Fibroblast of mammary gland (primary cell): ENCODE results near the gene KLHL29.

Source experiments
- DNase-seq: peaks from one replicate; pipeline ENCODE4 v3.0.0-alpha.2; 2010; ENCODE audit warnings: low read depth
- H3K4me3 ChIP-seq: 2 replicates; pipeline ENCODE4 v1.5.1; 2011; ENCODE audit warnings: low read depth, mild to moderate bottlenecking, low read length, moderate library complexity; ENCODE audit not compliant: control insufficient read depth
- TF ChIP-seq, protein P1 (sequence below): conservative IDR thresholded peaks from 2 replicates; pipeline ENCODE4 v1.5.1; 2011; ENCODE audit warnings: low read depth, low read length, inconsistent platforms; ENCODE audit not compliant: control insufficient read depth, insufficient read depth

The KLHL29 gene

DNA sequence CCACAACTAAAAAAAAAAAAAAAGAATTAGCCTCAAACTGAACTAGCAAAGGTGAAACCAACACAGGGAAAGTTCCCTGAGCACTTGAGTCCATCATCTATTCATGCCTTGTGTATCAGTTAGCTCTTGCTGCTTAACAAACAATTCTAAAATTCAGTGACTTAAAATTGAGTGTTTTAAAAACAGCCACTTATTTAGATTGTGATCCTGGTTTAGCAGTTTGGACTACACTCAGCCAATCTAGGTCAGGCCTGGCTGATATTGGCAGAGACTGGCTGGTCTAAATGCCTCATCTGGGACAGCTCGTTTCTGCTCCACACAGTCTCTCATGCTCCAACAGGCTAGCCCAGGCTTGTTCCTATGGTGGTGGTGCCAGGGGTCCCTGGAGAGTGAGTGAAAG lies 294.1 kb downstream of the KLHL29 start:
- TF ChIP-seq, protein P1, sequence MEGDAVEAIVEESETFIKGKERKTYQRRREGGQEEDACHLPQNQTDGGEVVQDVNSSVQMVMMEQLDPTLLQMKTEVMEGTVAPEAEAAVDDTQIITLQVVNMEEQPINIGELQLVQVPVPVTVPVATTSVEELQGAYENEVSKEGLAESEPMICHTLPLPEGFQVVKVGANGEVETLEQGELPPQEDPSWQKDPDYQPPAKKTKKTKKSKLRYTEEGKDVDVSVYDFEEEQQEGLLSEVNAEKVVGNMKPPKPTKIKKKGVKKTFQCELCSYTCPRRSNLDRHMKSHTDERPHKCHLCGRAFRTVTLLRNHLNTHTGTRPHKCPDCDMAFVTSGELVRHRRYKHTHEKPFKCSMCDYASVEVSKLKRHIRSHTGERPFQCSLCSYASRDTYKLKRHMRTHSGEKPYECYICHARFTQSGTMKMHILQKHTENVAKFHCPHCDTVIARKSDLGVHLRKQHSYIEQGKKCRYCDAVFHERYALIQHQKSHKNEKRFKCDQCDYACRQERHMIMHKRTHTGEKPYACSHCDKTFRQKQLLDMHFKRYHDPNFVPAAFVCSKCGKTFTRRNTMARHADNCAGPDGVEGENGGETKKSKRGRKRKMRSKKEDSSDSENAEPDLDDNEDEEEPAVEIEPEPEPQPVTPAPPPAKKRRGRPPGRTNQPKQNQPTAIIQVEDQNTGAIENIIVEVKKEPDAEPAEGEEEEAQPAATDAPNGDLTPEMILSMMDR = no peak
- H3K4me3 ChIP-seq = no peak overlapping the region
- DNase-seq = peak; percentile 57

DNA sequence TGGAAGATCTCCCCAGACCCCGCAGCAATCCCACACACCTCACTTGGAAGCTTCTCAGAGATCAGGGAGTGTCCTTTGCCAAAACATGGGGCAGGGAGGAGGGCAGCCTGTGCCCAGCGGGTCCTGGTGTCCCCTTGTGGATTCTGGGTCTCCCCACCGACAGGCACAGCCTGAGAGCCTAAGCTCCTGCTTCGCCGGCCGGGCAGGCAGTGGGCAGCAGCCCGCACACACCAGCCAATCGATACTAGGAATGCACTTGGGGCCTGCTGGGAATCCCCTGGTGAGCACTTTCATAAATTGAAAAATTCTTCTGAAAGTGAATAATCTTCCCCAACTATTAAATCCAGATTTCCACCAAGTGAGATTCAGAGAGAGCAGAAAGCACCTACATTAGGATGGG lies 296.0 kb downstream of the KLHL29 start:
- no peak overlapping the region for H3K4me3 ChIP-seq
- no peak for DNase-seq
- TF ChIP-seq, protein P1 = no peak

DNA sequence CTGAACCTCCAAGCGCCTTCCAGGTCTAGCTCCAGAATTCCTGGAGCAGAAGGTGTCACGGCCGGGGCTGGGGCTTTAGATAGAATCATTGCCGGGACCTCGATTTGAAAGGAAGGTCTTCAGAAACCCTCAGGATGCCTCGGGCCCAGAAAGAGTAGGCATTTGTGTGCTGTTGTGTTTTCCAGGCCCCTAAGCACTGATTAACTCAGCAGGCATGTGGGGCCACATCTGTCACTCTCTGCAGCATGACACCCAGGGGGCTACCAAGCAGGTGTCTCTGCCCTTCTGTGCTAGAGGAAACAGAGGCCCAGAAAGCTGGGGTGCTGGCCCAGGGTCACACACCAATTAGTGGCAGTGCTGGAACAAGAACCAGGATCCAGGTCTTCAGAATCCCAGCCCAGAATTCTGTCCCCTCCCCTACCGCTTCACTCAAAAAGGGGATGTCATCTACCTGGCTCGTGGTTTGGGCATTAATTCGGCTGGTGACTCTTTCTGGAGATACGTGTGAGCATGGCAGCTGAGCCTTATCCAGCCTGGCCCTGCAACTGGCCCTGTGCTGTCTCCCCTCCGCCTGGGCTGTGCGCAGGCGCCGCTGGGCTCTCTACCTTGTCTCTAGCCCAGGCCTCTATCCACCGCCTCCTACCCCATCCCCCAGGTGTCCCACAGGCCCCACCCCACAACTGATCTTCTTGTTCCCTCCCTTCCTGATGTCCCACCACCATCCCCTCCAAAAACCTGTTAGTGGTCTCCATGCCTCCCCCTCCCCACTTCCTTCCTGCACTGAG lies 296.6 kb downstream of the KLHL29 start:
- no peak for DNase-seq
- TF ChIP-seq, protein P1 = no peak
- no peak overlapping the region for H3K4me3 ChIP-seq

DNA sequence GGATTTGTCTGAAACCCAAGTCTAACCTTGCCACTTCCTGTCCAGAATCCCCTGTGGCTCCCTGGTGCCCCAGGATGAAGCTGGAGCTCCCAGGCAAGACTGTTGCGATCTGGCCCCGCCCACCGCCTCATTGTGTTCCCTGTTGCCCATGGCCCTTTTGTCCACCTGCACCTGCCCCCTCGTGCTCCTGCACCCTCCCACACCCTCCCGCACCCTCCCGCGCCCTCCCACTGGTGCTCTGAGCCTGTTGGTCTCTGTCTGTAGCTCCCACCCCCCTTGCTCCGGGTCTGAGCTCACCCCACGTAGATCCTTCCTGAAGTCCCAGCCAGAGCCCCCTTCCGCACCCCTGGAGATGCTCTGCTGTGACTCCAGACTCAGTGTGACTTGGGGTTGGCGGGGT lies 297.5 kb downstream of the KLHL29 start:
- TF ChIP-seq, protein P1 = no peak
- no peak for DNase-seq
- no peak overlapping the region for H3K4me3 ChIP-seq

DNA sequence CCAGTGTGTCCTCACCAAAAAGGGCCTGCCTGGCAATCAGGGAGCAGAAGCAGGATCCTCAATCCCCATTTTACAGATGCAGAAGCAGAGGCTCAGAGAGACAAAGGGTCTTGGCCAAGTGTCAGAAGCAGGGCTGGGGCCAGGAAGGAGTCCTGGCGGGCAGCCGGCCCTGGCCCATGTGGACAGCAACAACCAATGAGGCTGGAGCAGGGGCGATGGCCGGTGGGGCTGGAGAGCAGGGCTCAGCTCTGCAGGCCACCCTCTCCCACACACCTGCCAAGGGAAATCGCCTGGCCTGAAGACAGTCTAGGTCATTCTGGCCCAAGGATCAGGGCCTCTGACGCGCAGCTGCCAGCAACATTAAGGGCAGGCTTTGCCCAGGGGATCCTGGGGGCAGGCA lies 298.0 kb downstream of the KLHL29 start:
- H3K4me3 ChIP-seq = no peak overlapping the region
- TF ChIP-seq, protein P1 = no peak
- no peak for DNase-seq

DNA sequence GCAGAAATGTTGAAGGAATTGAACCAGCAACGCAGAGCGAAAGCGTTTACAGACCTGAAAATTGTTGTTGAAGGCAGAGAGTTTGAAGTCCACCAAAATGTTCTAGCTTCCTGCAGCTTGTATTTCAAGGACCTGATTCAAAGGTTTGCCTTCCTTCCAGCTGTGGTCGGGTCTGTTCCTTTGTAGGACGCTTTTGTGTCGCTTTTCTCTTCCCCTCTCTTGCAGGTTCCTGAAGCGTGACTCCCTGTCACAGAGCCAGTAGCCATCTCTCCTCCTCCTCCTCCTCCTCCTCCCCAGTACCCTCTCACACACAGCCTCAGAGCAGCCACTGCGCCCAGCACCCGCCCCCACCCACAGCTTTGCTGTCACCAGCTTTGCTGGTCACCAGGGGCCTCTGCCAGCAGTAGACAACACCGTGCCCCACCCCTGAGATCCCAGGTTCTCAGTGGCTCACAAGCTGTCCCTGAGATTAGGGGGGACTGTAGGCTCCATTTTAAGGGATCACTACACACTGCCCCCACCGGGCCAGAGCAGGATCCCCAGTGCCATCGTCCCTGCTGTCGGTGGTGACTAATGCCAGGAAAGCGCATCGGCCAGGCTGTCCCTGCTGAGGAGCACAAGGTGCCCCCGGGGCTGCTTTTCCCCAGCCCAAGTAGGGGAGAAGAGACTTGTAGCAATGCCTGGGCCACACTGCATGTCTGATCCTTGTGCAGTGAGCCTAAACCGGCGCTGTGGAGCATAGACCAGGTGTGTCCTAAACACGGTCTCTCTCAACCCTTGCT lies 299.6 kb downstream of the KLHL29 start:
- TF ChIP-seq, protein P1 = no peak
- no peak for DNase-seq
- no peak overlapping the region for H3K4me3 ChIP-seq
